GM19395 (cell line): ENCODE results near the gene MNX1.

Source experiments
- ATAC-seq: cut with Tn5 transposase; IDR thresholded peaks from one replicate; pipeline ENCODE4 v1.9.1; 2021; ENCODE audit warnings: mild to moderate bottlenecking, moderate library complexity; ENCODE audit not compliant: unreplicated experiment

MNX1 gene

GRCh38 chr7:157033483-157034473, 23.3 kb upstream of the MNX1 start:
- no peak for ATAC-seq

GRCh38 chr7:157032644-157033482, 22.4 kb upstream of the MNX1 start:
- ATAC-seq, result no peak

- ATAC-seq, result no peak
Measured at GRCh38 chr7:157032128-157032527, 21.7 kb upstream of the MNX1 start.

GRCh38 chr7:157028199-157028903, 17.9 kb upstream of the MNX1 start:
- ATAC-seq, result no peak

- ATAC-seq, result no peak
Measured at GRCh38 chr7:157027568-157028198, 17.2 kb upstream of the MNX1 start.

- ATAC-seq, result no peak
Measured at GRCh38 chr7:157024716-157025115, 14.3 kb upstream of the MNX1 start.

- no peak for ATAC-seq
Measured at GRCh38 chr7:157023589-157023905, 13.1 kb upstream of the MNX1 start.

GRCh38 chr7:157022681-157023588, 12.5 kb upstream of the MNX1 start:
- ATAC-seq, result no peak

- ATAC-seq, result no peak
Measured at GRCh38 chr7:157021871-157022680, 11.6 kb upstream of the MNX1 start.

GRCh38 chr7:157021071-157021870, 10.8 kb upstream of the MNX1 start:
- ATAC-seq, result no peak

GRCh38 chr7:157020514-157021070, 10.1 kb upstream of the MNX1 start:
- no peak for ATAC-seq

- no peak for ATAC-seq
Measured at GRCh38 chr7:157019718-157020451, 9.4 kb upstream of the MNX1 start.

- no peak for ATAC-seq
Measured at GRCh38 chr7:157018997-157019608, 8.6 kb upstream of the MNX1 start.

- no peak for ATAC-seq
Measured at GRCh38 chr7:157018328-157018996, 8.0 kb upstream of the MNX1 start.

- ATAC-seq, result no peak
Measured at GRCh38 chr7:157017603-157018327, 7.3 kb upstream of the MNX1 start.
